CD4-positive, alpha-beta memory T cell (primary cell): ENCODE measurements around the gene TRERF1. TPM values are rescaled to one million over a fixed set of nuclear protein-coding genes. Genes with fewer than 3 reads are reported as not detected.
A peak's percentile ranks its signal among the peaks of the same experiment; 100 is the strongest.
"Not testable (repeated sequence)": the region's sequence is repeated elsewhere in the genome, so short reads cannot be mapped to it uniquely, and the experiment has no call there.

Experiments
- CTCF ChIA-PET: fragments of 350-600 bp; sonication (Branson Sonifier 250); formaldehyde crosslinking; loops from one replicate; lab custom pipeline; 2021; ENCODE audit warnings: inconsistent platforms; ENCODE audit not compliant: partially characterized antibody; lab: Charles Lee
- POLR2A ChIA-PET: fragments of 350-600 bp; sonication (Branson Sonifier 250); formaldehyde crosslinking; loops from one replicate; lab custom pipeline; 2021; ENCODE audit not compliant: partially characterized antibody; lab: Charles Lee
- DNase-seq, 5 donors: peaks; one replicate each; pipeline versions ENCODE4 v3.0.0 to v3.0.0-alpha.2; 2020 to 2022; ENCODE audit warnings: mixed read lengths in 1 of 5
- H3K27ac ChIP-seq: one replicate; pipeline ENCODE4 v1.7.0; 2013; ENCODE audit warnings: low read depth, low read length
- H3K27me3 ChIP-seq: 2 replicates; pipeline ENCODE4 v1.7.0; 2013; ENCODE audit warnings: mild to moderate bottlenecking, low read length, moderate library complexity; ENCODE audit not compliant: insufficient read depth
- H3K36me3 ChIP-seq: 2 replicates; pipeline ENCODE4 v1.7.0; 2013; ENCODE audit warnings: mild to moderate bottlenecking, low read length, moderate library complexity; ENCODE audit not compliant: insufficient read depth
- H3K4me1 ChIP-seq: 2 replicates; pipeline ENCODE4 v1.7.0; 2013; ENCODE audit warnings: mild to moderate bottlenecking, low read length, moderate library complexity; ENCODE audit not compliant: insufficient read depth
- H3K4me3 ChIP-seq, 2 donors: one replicate each; pipeline ENCODE4 v1.7.0; 2013; ENCODE audit warnings: low read length in 2 of 2, mild to moderate bottlenecking in 1 of 2
- H3K9me3 ChIP-seq, 2 donors: one replicate each; pipeline ENCODE4 v1.7.0; 2013; ENCODE audit warnings: low read length in 2 of 2, control low read depth in 1 of 2; ENCODE audit not compliant: control insufficient read depth in 1 of 2
- H3K27ac Mint-ChIP-seq, 7 donors: one replicate each; pipeline ENCODE4 v1.8.0; 2020 to 2021; ENCODE audit warnings: mixed read lengths in 7 of 7, mild to moderate bottlenecking in 6 of 7, inconsistent platforms in 3 of 7, moderate library complexity in 3 of 7
- H3K27me3 Mint-ChIP-seq, 2 donors: one replicate each; pipeline ENCODE4 v1.8.0; 2020 to 2021; ENCODE audit warnings: mixed read lengths in 2 of 2
- H3K36me3 Mint-ChIP-seq, 2 donors: one replicate each; pipeline ENCODE4 v1.8.0; 2020 to 2021; ENCODE audit warnings: mixed read lengths in 2 of 2, inconsistent platforms in 1 of 2, mild to moderate bottlenecking in 1 of 2
- H3K4me1 Mint-ChIP-seq, 4 donors: one replicate each; pipeline ENCODE4 v1.8.0; 2020 to 2021; ENCODE audit warnings: mixed read lengths in 4 of 4, mild to moderate bottlenecking in 1 of 4
- H3K4me3 Mint-ChIP-seq, 8 donors: one replicate each; pipeline ENCODE4 v1.8.0; 2020 to 2021; ENCODE audit warnings: mixed read lengths in 8 of 8, mild to moderate bottlenecking in 7 of 8, moderate library complexity in 6 of 8, inconsistent platforms in 3 of 8
- H3K9me3 Mint-ChIP-seq, 8 donors: one replicate each; pipeline ENCODE4 v1.8.0; 2020 to 2021; ENCODE audit warnings: mixed read lengths in 8 of 8, mild to moderate bottlenecking in 5 of 8, inconsistent platforms in 3 of 8, moderate library complexity in 1 of 8
- intact Hi-C: fragments of 100-400 bp; cut with micrococcal nuclease; formaldehyde crosslinking; loops from one replicate; pipeline ENCODE4 v1.15.1; 2023
- polyA plus RNA-seq, 2 donors: library from polyadenylated mRNA; unstranded; fragments of 300-500 nt; fragmentation: Illumina TruSeq; gene quantifications; one replicate each; pipeline ENCODE4 v1.2.3, GENCODE V29; 2021
- total RNA-seq, 2 experiments: library from RNA; stranded (reverse); gene quantifications; one replicate each; pipeline ENCODE4 v1.2.3, GENCODE V29; 2021

The TRERF1 gene
- total and polyA plus RNA-seq, 4 experiments from 2014 or later, result 1.1 to 28.3 (median 17.4) TPM

GRCh38 chr6:42335896-42336295 lies 115.8 kb downstream of the TRERF1 start:
- Histone ChIP-seq H3K36me3 (no peaks in the 10 kb centered on the region), H3K27ac (no peak overlapping the region), H3K27me3 (no peaks in the 10 kb centered on the region), H3K9me3 (no peaks in the 10 kb centered on the region), H3K4me3 (no peak overlapping the region), H3K4me1 (peaks cover 30% of the 10 kb centered on the region)
- peaks cover 4 to 8% of the 10 kb centered on the region in 2 donors for H3K36me3 Mint-ChIP-seq
- POLR2A ChIA-PET, result interaction anchor here (1.9 kb wide), 1 partner anchor 55 kb away, joined by 5 read pairs; no protein-coding TSS in a partner anchor
- no peak overlapping the region for H3K4me3 Mint-ChIP-seq
- H3K9me3 Mint-ChIP-seq, result no peaks in the 10 kb centered on the region
- CTCF ChIA-PET, result interaction anchor here (0.9 to 1.1 kb wide), 2 partner anchors 197 to 211 kb away, joined by 3 to 4 read pairs; no protein-coding TSS in a partner anchor
- peaks cover 28 to 69% (median 48%) of the 10 kb centered on the region in 4 donors for H3K4me1 Mint-ChIP-seq
- DNase-seq, result no peak
- no peaks in the 10 kb centered on the region for H3K27me3 Mint-ChIP-seq
- H3K27ac Mint-ChIP-seq, result peak overlapping the region in 1 of 7 donors; percentile 83
- intact Hi-C loops, result no loop called here

GRCh38 chr6:42334870-42335269 lies 116.9 kb downstream of the TRERF1 start:
- peaks cover 21 to 63% (median 41%) of the 10 kb centered on the region in 4 donors for H3K4me1 Mint-ChIP-seq
- H3K27me3 Mint-ChIP-seq, result no peaks in the 10 kb centered on the region
- intact Hi-C loops, result no loop called here

GRCh38 chr6:42333612-42334011 lies 118.1 kb downstream of the TRERF1 start:
- DNase-seq, result no peak
- no peak overlapping the region for H3K27ac Mint-ChIP-seq
- Histone ChIP-seq H3K27me3 (no peaks in the 10 kb centered on the region), H3K27ac (no peak overlapping the region), H3K4me3 (no peak overlapping the region), H3K4me1 (peaks cover 8% of the 10 kb centered on the region), H3K9me3 (no peaks in the 10 kb centered on the region), H3K36me3 (no peaks in the 10 kb centered on the region)
- no peaks in the 10 kb centered on the region for H3K9me3 Mint-ChIP-seq
- H3K36me3 Mint-ChIP-seq, result peaks cover 4 to 8% of the 10 kb centered on the region in 2 donors
- H3K4me1 Mint-ChIP-seq, result peaks cover 14 to 55% (median 35%) of the 10 kb centered on the region in 4 donors
- intact Hi-C loops, result no loop called here
- no peak overlapping the region for H3K4me3 Mint-ChIP-seq
- ChIA-PET POLR2A (interaction anchor here (1.8 kb wide), 1 partner anchor 119 kb away, joined by 6 read pairs; no protein-coding TSS in a partner anchor), CTCF (interaction anchor here (1.3 kb wide), 1 partner anchor 214 kb away, joined by 4 read pairs; no protein-coding TSS in a partner anchor)
- H3K27me3 Mint-ChIP-seq, result no peaks in the 10 kb centered on the region

More at GRCh38 chr6:42334870-42335269, 116.9 kb downstream of the TRERF1 start:
- ChIA-PET CTCF (interaction anchor here (1.0 to 1.4 kb wide), 2 partner anchors 9 to 17 kb away, joined by 3 to 4 read pairs; no protein-coding TSS in a partner anchor), POLR2A (interaction anchor here (1.9 kb wide), 1 partner anchor 56 kb away, joined by 5 read pairs; no protein-coding TSS in a partner anchor)
- H3K9me3 ChIP-seq, result no peaks in the 10 kb centered on the region
- no peak for DNase-seq
- no peaks in the 10 kb centered on the region for H3K27me3 ChIP-seq
- Mint-ChIP-seq H3K27ac (peak overlapping the region in 3 of 7 donors; percentile 39 to 87 (median 52)), H3K4me3 (no peak overlapping the region), H3K36me3 (peaks cover 4 to 9% of the 10 kb centered on the region in 2 donors), H3K9me3 (no peaks in the 10 kb centered on the region)
- H3K27ac ChIP-seq, result no peak overlapping the region
- H3K4me3 ChIP-seq, result no peak overlapping the region
- no peaks in the 10 kb centered on the region for H3K36me3 ChIP-seq
- peaks cover 20% of the 10 kb centered on the region for H3K4me1 ChIP-seq

- Mint-ChIP-seq H3K27me3 (no peaks in the 10 kb centered on the region), H3K9me3 (no peaks in the 10 kb centered on the region), H3K27ac (no peak overlapping the region), H3K4me3 (no peak overlapping the region), H3K36me3 (peaks cover 4 to 8% of the 10 kb centered on the region in 2 donors), H3K4me1 (peaks cover 16 to 48% (median 31%) of the 10 kb centered on the region in 4 donors)
- POLR2A ChIA-PET, result interaction anchor here (1.8 kb wide), 1 partner anchor 120 kb away, joined by 6 read pairs; no protein-coding TSS in a partner anchor
- H3K27ac ChIP-seq, result no peak overlapping the region
- intact Hi-C loops, result no loop called here
- H3K4me1 ChIP-seq, result peaks cover under 1% of the 10 kb centered on the region
- no peaks in the 10 kb centered on the region for H3K9me3 ChIP-seq
- no peaks in the 10 kb centered on the region for H3K36me3 ChIP-seq
- H3K4me3 ChIP-seq, result no peak overlapping the region
- CTCF ChIA-PET, result interaction anchor here (1.3 kb wide), 1 partner anchor 215 kb away, joined by 4 read pairs; no protein-coding TSS in a partner anchor
- no peaks in the 10 kb centered on the region for H3K27me3 ChIP-seq
- no peak for DNase-seq
Measured at GRCh38 chr6:42332916-42333315, 118.8 kb downstream of the TRERF1 start.

- intact Hi-C loops, result no loop called here
- Mint-ChIP-seq H3K4me3 (no peak overlapping the region), H3K9me3 (no peaks in the 10 kb centered on the region), H3K27ac (peak overlapping the region in 2 of 7 donors; percentile 46 to 68), H3K27me3 (no peaks in the 10 kb centered on the region), H3K36me3 (peaks cover 7 to 14% of the 10 kb centered on the region in 2 donors), H3K4me1 (peaks cover 25 to 49% (median 29%) of the 10 kb centered on the region in 4 donors)
- Histone ChIP-seq H3K36me3 (no peaks in the 10 kb centered on the region), H3K27me3 (no peaks in the 10 kb centered on the region), H3K9me3 (no peaks in the 10 kb centered on the region), H3K27ac (no peak overlapping the region), H3K4me1 (peaks cover 5% of the 10 kb centered on the region), H3K4me3 (no peak overlapping the region)
- no peak for DNase-seq
- ChIA-PET CTCF (no interaction called here), POLR2A (interaction anchor here (1.2 to 1.5 kb wide), 2 partner anchors 13 to 36 kb away, joined by 3 read pairs; no protein-coding TSS in a partner anchor)
Measured at GRCh38 chr6:42331019-42331418, 120.7 kb downstream of the TRERF1 start.

GRCh38 chr6:42326248-42326647 lies 125.5 kb downstream of the TRERF1 start:
- H3K4me1 ChIP-seq, result peaks cover 20% of the 10 kb centered on the region
- Mint-ChIP-seq H3K27me3 (no peaks in the 10 kb centered on the region), H3K4me1 (peaks cover 41 to 63% (median 49%) of the 10 kb centered on the region in 4 donors), H3K4me3 (no peak overlapping the region), H3K9me3 (peaks cover 0 to 5% (median 0%) of the 10 kb centered on the region in 8 donors), H3K27ac (peak overlapping the region in 2 of 7 donors; percentile 15 to 66), H3K36me3 (peaks cover 7 to 17% of the 10 kb centered on the region in 2 donors)
- DNase-seq, result no peak
- H3K27me3 ChIP-seq, result no peaks in the 10 kb centered on the region
- intact Hi-C loops, result no loop called here
- H3K36me3 ChIP-seq, result no peaks in the 10 kb centered on the region
- ChIA-PET POLR2A (no interaction called here), CTCF (no interaction called here)
- no peaks in the 10 kb centered on the region for H3K9me3 ChIP-seq
- H3K27ac ChIP-seq, result no peak overlapping the region
- no peak overlapping the region for H3K4me3 ChIP-seq

GRCh38 chr6:42324656-42325324 lies 126.9 kb downstream of the TRERF1 start:
- H3K36me3 ChIP-seq, H3K9me3 ChIP-seq, intact Hi-C loops, H3K27me3 Mint-ChIP-seq, H3K9me3 Mint-ChIP-seq, H3K27ac ChIP-seq, H3K27me3 ChIP-seq, H3K4me3 ChIP-seq, DNase-seq, H3K4me3 Mint-ChIP-seq: not testable (repeated sequence)
- ChIA-PET CTCF (interaction anchor here (1.2 to 1.5 kb wide), 2 partner anchors 208 to 223 kb away, joined by 3 to 4 read pairs; no protein-coding TSS in a partner anchor), POLR2A (interaction anchor here (1.4 kb wide), 1 partner anchor 30 kb away, joined by 3 read pairs; no protein-coding TSS in a partner anchor)
- peaks cover 40 to 66% (median 49%) of the 10 kb centered on the region in 4 donors for H3K4me1 Mint-ChIP-seq
- peaks cover 28% of the 10 kb centered on the region for H3K4me1 ChIP-seq
- peak overlapping the region in 1 of 7 donors; percentile 13 for H3K27ac Mint-ChIP-seq
- H3K36me3 Mint-ChIP-seq, result peaks cover 6 to 17% of the 10 kb centered on the region in 2 donors
